NOMO-1 (cell line): Measurements from ENCODE around the gene TMEM117.

Source experiments
- DNase-seq, 2 experiments: peaks; one replicate each; lab custom pipeline; 2025; ENCODE audit not compliant: unreplicated experiment in 2 of 2; lab: John Stamatoyannopoulos, UW

TMEM117 gene

DNA sequence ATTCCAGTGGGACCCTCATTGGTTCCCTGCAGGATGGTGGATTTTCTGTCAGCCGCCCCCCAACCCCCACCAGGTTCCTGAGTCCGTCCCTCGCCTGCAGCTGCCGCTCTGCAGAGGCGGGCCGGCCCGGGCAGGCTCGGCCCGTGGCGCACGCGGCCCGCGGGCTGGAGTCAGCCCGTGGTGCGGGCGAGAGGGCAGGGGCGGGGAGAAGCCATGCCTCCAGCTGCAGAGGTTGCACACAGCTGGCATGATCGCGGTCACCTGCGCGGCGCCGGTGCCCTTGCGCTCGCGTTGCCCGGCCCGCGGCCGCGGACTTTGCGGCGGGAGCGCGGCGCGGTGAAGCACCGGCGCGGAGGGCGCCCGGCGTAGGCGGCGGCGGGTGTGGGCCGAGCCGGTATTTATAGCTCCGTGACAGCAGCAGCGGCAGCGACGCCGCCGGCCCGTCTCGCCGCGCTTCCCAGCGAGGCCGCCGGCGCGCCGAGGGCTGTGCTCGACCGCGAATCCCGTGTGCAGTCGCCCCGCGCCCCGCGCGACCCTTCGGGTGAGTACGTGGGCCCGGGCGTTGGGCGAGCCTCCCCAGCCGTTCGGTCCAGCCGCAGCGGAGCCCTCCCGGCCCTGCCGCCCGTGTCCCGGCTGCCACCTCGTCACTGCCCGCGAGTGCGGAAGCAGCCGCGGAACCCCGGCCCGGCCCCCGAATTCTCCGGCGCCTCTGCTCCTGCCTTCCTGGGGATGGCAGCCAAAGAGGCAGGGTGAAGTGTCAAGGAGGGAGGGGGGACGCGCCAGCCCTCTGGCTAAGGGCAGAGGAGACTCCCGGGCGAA is at the start of gene TMEM117:
Gene TMEM117, plus strand, starts transcription at position 426 of the 819 bp plus-strand sequence.
- peak; percentile 31 to 52 for DNase-seq

DNA sequence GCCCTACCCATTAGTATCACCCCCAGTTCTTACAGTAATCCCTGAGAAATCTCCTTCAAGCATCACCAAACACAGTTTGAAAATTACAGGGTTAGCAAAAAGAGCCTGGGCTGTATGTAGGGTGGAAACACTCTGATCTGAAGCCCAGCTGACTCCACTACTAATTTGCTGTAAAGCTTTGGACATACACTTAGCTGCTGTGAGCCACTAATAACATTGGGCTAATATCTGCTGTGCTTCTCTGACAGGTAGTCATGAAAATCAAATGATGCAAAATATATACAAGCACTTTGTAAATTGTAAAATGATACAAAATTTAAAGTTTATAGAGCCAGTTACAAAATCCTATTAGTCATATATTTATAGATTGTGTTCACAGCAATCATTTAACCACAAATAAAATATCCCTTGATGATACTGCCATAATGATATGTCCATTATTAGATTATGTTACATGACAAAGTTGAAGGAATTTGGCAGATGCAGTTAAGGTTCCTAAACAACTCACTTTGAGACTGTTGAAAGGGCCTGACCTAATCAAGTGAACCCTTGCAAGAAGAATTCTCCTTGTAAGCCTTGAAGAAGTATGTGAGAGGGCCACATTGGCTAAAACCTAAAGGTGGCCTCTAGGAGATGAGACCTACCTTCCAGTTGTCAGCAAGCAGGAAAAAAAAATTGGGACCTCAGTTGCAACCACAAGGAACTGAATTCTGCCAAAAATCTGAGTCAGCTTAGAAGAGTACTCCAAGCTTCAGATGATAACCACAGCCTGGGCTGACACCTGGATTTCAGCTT is 48.8 kb upstream of the TMEM117 start:
- DNase-seq: no peak

DNA sequence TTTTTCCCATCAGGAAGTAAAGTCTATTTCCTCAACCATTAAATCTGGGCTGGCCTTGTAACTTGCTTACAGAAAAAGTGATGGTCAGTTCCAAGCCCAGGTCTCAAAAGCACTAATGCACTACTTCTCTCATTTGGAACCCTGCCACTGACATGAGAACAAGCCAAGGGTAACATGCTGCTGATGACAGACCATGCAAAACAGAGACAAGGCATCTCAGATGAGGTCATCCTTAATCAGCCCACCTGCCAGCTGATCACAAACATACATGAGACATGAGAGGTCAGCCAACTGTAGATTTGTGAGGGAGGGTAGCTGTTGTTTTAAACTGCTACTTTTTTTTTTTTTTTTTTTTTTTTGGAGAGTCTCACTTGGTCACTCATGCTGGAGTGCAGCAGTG is 45.9 kb upstream of the TMEM117 start:
- no peak for DNase-seq

- peak; percentile 6 to 52 for DNase-seq
Observed at GRCh38 chr12:43795716-43796280, 40.1 kb upstream of the TMEM117 start.

DNA sequence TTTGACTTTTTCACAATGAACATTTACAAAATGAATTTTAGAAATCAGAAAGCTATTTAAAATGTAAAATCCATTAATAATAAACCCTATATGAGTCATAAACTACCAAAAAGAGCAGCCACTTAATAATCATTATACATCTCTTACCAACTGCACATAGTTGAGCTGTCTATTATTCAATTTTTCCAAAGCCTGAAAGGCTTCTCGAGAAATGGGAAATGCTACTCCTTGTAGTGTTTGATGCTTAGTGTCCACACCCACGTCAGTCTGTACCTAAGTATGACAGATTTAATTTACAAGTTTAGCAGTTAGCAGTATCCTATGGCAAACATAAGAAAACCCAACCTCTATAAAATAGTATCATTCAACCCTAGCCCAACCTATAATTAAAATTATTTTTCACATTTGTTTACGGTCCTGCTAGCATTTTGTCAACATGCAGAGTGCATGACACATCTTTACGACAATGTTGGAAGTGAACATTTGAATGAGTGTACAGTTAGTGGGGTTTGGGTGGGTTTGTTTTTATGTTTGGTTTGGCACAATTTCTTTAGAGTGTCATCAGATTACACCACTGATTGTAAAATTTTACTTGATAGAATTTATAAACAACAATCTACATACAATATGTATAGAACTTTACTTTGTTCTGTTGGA is 38.2 kb upstream of the TMEM117 start:
- DNase-seq: no peak

DNA sequence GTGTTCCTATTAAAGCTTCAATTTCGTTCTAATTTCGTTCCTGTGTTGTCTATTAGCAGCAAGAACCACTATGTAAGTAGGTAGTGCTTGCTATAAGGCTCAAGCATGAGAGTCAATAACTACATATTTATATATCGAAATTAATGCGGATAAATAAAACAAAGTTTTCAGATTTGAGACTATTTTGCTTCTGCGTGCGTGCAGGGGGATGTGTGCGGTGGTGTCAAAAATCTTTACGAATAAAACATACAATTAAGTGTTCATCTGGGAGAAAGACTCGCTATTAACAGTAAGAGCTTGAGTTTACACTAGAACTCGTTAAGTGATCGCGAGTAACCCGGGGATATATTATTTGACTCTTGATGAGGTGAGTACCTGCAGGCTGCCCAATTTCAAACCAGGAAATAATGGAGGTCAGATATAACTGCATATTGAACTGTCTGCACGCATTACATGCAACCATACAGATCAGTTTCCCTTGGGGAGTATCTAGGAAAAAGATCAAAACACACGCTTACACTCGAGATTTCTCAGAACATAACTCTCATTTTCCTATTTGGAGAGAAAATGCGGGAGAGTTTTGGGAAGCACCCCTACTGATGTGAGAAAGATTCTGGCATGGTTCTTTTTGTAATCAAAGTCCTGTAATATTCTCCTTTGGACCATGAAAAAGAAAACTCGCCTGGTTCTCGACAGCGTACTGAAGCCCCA is 30.6 kb upstream of the TMEM117 start:
- DNase-seq: peak in 1 of 2 experiments; percentile 25

DNA sequence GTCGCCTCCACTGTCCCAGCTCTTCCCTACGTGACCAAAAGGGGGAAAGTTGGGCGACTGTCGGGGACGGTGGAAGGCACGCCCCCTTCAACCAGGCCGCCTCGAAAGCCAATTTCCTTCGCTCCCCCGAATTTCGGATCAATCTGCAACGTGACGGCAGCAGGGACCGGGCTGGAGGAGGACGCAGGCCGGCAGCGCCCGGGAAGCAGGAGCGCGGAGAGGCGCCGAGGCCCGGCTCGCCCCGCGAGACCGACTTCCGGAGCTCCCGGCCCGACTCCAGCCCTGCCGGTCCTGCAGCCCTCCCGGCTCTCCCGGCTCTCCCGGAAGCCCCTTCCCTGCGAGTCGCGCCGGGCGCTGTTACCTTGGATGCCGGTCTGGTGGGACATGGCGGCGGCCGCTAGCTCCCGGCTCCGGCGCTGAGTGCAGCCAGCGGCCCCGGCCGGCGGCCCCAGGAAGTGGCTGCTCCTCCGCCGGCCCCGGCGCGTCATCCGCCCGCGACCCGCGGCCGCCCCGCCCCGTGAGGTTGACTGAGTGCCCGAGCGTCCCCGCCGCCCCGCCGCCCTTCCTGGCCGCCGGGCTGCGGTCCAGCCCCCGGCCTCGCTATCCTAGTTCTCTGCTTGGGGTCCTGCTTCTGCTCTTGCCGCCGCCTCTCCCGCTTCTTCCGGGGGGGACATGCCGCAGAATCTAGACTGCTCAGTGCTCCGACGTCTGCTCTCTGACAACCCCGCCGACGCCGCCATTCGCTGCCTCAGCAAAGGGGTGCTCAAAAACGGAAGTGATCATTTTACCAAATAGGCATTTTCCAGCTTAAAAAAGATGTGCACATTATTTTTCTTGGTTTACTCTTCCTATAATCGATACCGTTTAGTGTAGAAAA is 29.8 kb upstream of the TMEM117 start, which contains the start of gene TWF1:
Gene TWF1, minus strand, starts transcription at position 458 of the 877 bp plus-strand sequence. Its CDS starts 72 bp downstream, at position 386.
- DNase-seq: peak; percentile 78 to 91

DNA sequence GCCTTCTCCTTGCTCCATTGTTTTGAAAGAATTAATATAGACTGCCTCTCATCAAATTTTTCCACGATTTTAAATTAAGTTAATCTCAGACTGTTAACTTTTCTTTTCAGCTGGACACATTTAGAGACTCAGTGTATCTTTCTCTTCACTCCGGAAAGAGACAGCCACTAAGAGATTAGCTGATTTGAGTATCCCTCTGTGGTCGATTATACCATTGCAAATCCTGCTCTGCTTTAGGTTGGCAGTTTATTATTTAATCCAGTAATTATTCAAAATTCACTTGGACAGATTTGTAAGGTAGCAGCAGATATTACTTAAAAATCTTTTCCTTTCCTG is 29.2 kb upstream of the TMEM117 start:
- DNase-seq: no peak

GRCh38 chr12:43807386-43807785 is 28.5 kb upstream of the TMEM117 start:
- DNase-seq: peak; percentile 33 to 54

- DNase-seq: no peak
Observed at GRCh38 chr12:43812057-43812456, 23.8 kb upstream of the TMEM117 start.

DNA sequence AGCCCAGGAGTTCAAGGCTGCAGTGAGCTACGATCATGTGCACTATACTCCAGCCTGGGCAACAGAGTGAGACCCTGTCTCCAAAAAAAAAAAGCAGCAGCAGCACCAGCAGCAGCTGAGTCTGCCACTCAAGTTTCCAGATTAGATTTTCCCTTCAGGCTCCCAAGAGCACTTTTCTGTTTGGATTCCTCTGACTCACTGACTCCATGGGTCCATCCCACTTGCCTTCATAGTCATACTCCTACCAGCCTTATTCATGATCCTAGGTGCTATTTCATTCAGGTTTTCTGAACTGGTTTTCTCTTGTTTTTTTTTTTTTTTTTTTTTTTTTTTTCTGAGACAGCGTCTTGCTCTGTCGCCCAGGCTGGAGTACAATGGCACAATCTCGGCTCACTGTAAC is 23.0 kb upstream of the TMEM117 start:
- no peak for DNase-seq

DNA sequence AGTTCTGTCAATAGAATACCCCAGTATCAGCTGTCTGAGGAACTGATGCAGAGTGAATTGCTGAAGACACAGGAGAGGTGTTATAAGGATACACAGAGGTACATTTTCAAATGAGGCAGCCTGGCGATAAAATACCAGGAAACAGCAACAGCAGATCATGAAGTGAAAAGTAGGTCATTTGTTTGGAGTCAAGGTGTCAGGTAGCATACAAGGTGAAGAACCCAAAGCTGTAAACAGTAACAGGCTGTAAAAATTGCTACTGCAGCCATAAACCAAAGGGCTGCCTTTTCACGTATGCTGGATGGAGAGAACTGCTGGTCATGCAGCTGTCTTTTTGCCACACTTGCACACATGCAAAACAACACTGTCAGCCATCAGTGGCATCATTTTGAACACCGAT is 20.5 kb upstream of the TMEM117 start:
- DNase-seq: no peak

DNA sequence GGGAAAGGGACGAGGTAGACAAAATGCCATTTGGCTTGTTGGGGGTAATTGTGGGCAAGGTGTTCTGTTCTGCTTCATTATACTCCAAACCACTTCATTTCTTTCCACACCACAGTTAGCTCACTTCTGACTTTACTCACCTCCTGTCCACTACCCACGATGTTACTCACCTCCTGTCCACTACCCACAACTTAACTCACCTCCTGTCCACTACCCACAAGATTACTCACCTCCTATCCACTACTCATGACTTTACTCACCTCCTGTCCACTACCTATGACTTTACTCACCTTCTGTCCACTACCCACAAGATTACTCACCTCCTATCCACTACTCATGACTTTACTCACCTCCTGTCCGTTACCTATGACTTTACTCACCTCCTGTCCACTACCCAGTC is 19.7 kb upstream of the TMEM117 start:
- DNase-seq: no peak

DNA sequence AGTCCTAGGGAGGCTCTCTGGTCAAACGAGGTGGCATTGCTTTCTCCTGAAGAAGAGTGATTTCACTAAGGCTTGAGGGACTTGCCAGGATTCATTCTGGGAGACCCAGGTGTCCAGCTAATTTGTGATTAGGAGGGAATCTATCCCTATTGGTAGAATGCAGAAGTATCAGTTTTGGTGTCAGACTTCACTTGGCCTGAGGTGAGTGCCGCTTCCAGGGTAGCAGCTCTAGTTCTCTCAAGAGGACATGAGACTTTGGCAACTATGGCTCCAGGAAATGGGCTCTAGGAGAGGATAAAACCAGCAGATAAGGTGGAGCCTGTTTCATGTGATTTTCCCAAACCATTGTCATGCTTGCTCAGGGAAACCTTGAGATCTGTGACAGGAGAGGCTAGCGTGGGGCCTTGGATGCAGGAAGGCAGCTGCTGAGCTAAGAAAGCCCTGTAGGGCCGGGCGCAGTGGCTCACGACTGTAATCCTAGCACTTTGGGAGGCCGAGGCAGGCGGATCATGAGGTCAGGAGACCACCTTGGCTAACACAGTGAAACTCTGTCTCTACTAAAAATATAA is 11.6 kb upstream of the TMEM117 start:
- no peak for DNase-seq

DNA sequence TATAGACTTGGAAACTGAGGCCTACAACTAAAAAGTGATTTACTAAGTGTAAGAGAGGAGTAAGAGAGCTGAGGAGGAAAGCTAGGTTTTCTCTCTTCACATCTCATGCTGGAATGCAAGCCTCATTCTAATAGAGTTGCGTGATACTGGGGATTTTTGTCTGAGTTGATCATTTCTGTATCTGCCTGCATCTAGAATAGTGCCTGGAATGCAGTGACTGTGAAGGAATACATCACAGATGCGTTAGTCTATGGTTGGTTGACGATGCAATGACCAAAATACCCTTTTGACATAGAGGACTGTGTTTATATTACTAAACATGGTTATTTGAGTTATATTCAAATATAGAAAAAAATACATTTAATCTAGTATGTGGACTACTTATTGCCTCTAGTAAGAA is 9.2 kb upstream of the TMEM117 start:
- DNase-seq: no peak

DNA sequence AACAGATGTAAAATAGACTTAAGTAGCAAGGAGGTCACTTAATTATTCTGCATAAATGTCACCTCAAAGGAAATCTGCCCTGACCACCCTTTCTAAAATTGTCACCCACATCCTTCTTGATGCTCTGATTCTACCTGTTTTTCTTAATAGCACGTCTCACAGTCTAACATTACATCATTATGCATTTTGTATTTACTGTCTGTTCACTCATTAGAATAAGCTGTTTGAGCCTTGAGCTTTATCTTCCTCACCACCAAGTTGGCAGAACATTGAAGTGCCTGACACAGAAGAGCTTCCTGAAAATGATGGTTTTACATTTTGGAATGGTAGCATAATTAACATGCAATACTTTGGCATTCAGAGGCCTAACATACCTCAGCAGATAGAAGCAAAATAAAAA is 8.8 kb upstream of the TMEM117 start:
- DNase-seq: no peak

DNA sequence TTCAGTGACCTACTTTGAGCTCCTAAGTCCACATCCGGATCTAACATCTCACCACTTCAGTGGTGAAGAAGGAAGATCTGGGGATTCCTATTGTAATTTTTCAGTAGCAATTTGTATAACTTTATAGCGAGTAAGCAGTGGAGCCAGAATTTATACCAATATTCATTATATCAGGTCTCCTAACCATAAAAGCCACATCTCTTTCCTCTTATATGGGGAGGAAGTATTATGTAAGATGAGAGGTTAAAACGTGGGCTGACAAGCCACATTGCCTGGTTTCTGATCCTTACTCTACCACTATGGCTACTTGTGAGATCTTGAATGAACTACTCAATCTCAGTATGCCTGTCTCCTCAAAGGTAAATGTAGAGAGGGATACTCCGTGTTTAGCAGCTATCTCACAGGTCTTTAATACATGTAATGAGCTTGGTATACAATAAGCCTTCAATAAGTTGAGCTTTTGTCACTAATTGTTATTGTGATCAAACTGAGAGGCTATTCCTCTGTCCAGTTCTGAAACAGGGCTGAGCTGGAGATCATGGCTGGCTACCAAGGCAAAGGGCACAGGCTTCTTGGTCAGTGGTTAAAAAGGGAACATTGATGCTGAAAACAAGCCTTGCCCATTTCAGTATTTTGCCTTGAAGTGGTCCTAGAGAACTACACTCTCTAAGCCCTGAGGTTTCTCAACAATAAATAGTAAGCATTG is 3.3 kb upstream of the TMEM117 start:
- DNase-seq: peak; percentile 23 to 83

GRCh38 chr12:43835264-43835655 is 621 bp upstream of the TMEM117 start:
- no peak for DNase-seq
